CD4-positive, alpha-beta T cell treated with Interleukin-21 for 1 hour (primary cell): ENCODE results near the gene ZNF318.
"Not testable (repeated sequence)": the region's sequence is repeated elsewhere in the genome, so short reads cannot be mapped to it uniquely, and the experiment has no call there.

ENCODE experiments used
- DNase-seq: peaks from one replicate; pipeline ENCODE4 v3.0.0-alpha.2; 2020

Gene ZNF318

GRCh38 chr6:43335469-43335868, 34.0 kb downstream of the ZNF318 start:
- no peak for DNase-seq

- DNase-seq, result peak; percentile 14
These were observed 34.9 kb downstream of the ZNF318 start for GRCh38 chr6:43334466-43335095.

GRCh38 chr6:43331891-43332290, 37.6 kb downstream of the ZNF318 start:
- DNase-seq, result peak; percentile 8

GRCh38 chr6:43331470-43331869, 38.0 kb downstream of the ZNF318 start:
- DNase-seq, result no peak

GRCh38 chr6:43328528-43328927, 40.9 kb downstream of the ZNF318 start:
- DNase-seq, result no peak

GRCh38 chr6:43325876-43326275, 43.6 kb downstream of the ZNF318 start:
- DNase-seq, result no peak

- DNase-seq, result no peak
These were observed 51.4 kb downstream of the ZNF318 start for GRCh38 chr6:43318011-43318410.

GRCh38 chr6:43313813-43314212, 55.6 kb downstream of the ZNF318 start:
- DNase-seq, result no peak

- no peak for DNase-seq
These were observed 57.8 kb downstream of the ZNF318 start for GRCh38 chr6:43311666-43312065.

- no peak for DNase-seq
These were observed 58.8 kb downstream of the ZNF318 start for GRCh38 chr6:43310624-43311023.

- DNase-seq, result no peak
These were observed 59.3 kb downstream of the ZNF318 start for GRCh38 chr6:43310134-43310533.

- DNase-seq, result no peak
These were observed 60.4 kb downstream of the ZNF318 start for GRCh38 chr6:43308990-43309477.

- DNase-seq, result peak; percentile 53
These were observed 61.1 kb downstream of the ZNF318 start, which contains the start of gene CRIP3 for GRCh38 chr6:43308101-43308989. Gene CRIP3, minus strand, starts transcription at chr6:43308826. Its CDS starts 34 bp downstream, at chr6:43308792.

GRCh38 chr6:43307451-43308100, 61.9 kb downstream of the ZNF318 start:
- DNase-seq, result no peak

- DNase-seq, result no peak
These were observed 63.4 kb downstream of the ZNF318 start for GRCh38 chr6:43306086-43306485.

- DNase-seq, result no peak
These were observed 64.6 kb downstream of the ZNF318 start for GRCh38 chr6:43304882-43305281.

- no peak for DNase-seq
These were observed 65.1 kb downstream of the ZNF318 start for GRCh38 chr6:43304361-43304760.

GRCh38 chr6:43303751-43304331, 65.6 kb downstream of the ZNF318 start:
- DNase-seq, result no peak

- not testable (repeated sequence) for DNase-seq
These were observed 66.4 kb downstream of the ZNF318 start for GRCh38 chr6:43303006-43303405.

- DNase-seq, result no peak
These were observed 67.3 kb downstream of the ZNF318 start for GRCh38 chr6:43302126-43302525.

GRCh38 chr6:43301081-43301870, 68.2 kb downstream of the ZNF318 start:
- no peak for DNase-seq
